Forelimb muscle (tissue), 1 donor: Measurements from ENCODE around the gene RANBP2. TPM values are rescaled to one million over a fixed set of nuclear protein-coding genes. Genes with fewer than 3 reads are reported as not detected.

Experiments
- DNase-seq: peaks from one replicate; pipeline ENCODE4 v3.0.0-alpha.2; 2013; ENCODE audit warnings: low read depth
- polyA plus RNA-seq: library from polyadenylated mRNA; unstranded; fragments of 120-200 nt; gene quantifications from one replicate; pipeline ENCODE4 v1.2.1, GENCODE V29; 2013; ENCODE audit not compliant: insufficient read length

The RANBP2 gene
- polyA plus RNA-seq, 1 donor: 33.5 TPM

GRCh38 chr2:108835040-108835439 is 115.8 kb downstream of the RANBP2 start:
- DNase-seq: no peak

Other genes starting within 250 kb of the RANBP2 start
- 34.7 TPM for gene LIMS1, start 185.0 kb upstream of the RANBP2 start, polyA plus RNA-seq
- 3.7 TPM for gene CCDC138, start 67.3 kb downstream of the RANBP2 start, polyA plus RNA-seq